Activated CD8-positive, alpha-beta memory T cell treated with anti-CD3 and anti-CD28 coated beads for 48 hours (primary cell): ENCODE results near the gene TFF3.
"Not testable (repeated sequence)": the region's sequence is repeated elsewhere in the genome, so short reads cannot be mapped to it uniquely, and the experiment has no call there.

ENCODE experiments used
- DNase-seq, 3 experiments: peaks; one replicate each; pipeline ENCODE4 v3.0.0-alpha.2; 2020; ENCODE audit warnings: low read depth in 2 of 3, low spot score in 2 of 3

TFF3 gene

DNA sequence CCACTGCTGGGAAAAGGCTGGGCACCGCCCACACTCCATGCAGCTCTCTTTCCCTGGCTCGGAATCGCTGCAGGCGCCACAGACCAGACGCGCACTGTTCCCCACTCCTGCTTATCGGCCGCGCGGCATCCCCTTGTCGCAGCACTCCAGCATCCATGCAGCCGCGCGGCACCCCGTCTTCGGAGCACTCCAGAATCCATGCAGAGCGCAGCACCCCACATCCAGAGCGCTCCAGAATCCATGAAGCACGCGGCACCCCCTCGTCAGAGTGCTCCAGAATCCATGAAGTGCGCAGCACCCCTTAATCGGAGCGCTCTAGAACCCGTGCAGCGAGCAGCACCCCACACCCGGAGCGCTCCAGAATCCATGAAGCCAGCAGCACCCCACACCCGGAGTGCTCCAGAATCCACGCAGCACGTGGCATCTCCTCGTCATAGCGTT is 9.5 kb downstream of the TFF3 start:
- DNase-seq = no peak

DNA sequence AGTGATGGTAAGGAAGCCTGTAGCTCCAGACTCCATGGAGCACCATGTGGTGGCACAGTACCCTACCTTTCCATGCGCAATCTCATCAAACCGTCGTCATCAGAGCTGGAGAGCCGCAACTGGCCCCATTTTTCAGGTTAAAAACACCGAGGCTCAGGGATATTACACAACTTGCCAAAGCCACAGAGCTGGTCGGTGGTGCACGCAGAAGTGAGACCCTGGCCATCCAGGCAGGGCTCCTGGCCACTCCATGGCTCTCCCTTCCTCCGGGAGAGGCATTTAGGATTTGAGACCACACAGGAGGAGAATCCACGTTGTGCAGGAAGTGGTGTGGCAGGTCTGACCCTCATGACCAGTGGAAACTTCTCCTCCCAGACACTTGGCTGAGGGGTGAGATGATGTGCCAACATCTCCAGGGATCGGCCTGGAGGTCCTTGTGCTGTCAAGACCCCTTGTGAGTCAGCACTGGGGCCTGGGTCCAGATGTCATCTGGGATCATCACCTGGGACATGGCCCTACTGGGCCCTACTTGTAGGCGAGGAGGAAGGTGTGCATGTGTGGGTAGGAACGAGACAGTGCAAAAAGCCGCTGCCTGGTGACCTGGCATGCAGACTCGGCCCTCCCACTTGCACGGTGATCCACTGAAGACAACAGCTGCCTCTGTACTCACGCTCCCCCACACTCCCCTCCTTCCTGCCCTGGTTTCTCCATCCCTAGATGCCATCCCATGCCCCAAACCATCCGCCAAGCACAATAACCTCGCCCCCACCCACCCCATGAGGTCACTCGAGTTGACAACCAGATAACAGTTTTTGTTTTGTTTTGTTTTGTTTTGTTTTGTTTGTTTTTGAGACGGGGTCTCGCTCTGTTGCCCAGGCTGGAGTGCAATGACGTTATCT is 10.4 kb downstream of the TFF3 start:
- DNase-seq = no peak

DNA sequence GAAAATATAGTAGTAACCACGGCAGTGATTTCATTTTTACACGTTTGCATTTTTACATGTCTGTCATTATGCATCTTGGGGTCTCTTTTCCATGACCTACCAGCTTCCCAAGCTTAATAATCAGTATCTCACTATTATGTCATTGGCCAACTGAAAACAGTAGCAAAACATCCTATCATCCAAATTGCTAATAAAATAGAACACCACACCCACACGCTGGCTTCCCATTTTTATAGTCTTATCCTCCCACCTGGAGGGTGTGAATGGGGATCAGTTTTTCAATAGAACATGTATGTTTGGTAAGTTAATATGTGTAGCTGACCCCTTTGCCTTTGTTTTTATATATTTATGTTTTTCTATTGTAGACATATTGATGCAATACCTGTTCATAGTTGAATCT is 11.8 kb downstream of the TFF3 start:
- no peak for DNase-seq

DNA sequence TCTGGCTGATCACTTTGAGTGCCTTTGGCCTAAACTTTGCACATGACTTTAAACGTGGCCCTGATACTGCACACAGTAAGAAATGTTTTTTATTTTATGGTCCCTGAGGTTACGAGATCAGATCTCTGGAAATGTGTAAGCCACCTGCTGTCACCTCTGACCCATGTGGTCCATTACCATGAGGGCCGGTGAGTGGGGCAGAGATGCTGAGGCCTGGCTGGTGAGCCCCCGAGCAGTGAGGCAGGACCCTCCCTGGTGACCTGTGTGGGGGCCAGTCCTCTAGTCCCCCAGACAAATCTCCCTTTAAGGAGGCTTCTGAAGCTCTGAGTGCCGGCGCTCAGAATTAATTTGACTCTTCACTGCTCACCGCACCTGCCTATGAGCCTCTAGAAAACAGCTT is 12.4 kb downstream of the TFF3 start:
- no peak for DNase-seq

DNA sequence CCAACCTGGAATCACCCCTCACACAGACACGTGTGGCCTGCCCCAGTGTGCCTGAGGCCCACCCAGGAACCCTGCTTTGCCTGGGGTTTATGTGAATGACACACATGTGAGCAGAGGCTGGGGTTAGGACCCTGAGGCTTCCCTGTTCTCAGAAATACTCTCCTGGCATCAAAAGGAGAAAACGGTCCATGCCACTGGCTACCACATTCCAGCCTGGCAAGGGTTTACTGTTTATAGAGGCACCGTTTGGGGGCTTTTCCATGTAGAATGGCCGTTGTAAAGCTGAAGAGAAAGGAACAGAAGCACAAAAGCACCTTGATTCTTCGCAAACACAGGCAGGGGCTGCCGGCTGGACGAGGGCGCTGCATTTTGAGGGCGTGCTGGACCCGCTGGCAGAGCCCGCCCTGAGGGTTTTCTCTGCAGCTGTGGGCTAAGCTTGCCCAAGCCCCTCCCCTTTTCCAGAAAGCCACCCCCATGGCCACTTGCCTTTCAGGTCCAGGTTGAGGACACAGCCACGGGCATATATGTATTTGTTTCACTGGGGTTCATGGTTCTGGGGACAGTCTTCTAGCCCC is 13.0 kb downstream of the TFF3 start:
- no peak for DNase-seq

DNA sequence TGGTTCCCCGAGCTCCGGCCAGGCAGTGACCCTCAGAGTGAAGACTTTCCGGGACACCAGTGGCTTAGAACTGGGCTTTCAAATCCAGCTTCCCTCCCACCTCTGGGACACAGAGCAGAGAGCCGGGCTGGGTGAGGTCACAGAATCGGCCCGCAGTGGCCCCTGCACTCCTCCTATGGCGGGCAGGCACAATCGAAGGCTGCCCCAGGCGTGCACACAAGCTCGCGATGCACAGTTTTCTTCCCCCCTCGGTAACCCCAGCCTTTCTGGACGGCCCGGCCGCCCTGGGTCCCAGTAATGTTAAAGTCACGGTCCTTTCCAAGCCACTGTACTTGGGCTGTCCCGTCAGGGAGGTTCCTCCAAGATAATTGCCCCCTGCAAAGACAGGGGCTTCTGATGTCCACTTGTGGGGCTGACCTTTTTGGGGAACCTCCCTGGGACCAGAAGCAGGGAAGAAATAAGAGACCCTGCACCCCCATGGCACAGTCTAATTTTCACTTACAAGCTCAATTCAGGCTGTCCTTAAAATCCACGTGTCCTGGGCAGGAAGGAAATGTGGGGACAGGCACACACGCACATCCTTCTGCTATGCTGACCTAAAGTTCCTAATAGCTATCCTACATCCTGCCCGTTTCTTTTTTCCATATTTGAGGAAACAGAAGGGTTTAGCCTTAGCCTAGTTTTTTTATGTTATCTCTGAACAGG is 13.7 kb downstream of the TFF3 start:
- no peak for DNase-seq

DNA sequence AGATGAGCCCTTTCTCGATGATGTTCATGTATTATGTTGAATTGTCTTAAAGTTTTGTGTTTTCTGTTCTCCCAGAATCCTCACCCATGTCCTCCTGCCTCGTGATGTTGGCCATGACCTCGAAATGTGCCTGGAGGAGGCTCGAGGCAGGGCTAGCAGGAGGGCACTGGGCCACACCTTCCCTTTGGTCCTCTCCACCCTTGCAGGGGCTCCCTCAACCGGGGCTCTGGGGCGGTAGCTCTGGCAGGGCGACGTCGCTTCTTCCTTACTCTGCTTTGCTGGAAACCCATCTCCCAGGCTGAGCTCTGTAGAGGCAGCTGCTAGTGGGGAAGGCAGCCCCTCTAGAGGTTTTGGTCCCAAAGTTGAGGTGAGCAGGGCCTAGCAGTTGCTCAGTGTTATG is 14.3 kb downstream of the TFF3 start:
- DNase-seq = no peak

DNA sequence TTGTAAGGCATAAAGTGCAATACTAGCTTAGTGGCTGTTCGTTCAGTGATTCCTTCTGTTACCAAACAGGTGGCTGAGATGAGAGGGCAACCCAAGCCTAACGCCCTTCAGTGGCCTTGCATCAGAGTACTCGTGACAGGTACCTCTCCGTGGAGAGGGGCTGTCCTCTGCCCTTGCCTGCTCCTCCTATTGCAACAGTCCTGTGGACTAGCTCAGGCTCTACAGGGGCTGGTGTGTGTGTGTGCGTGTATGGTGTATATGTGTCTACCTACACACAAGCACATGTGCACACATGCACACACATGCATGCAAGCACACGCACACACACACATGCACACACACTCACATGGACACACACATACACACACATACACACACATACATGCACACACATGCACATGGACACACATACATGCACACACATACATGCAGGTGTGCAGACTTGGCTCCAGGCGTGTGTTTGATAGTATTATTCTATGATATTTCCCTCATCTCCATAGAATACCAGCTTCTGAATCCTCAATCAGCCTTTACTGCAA is 15.1 kb downstream of the TFF3 start:
- DNase-seq = no peak

DNA sequence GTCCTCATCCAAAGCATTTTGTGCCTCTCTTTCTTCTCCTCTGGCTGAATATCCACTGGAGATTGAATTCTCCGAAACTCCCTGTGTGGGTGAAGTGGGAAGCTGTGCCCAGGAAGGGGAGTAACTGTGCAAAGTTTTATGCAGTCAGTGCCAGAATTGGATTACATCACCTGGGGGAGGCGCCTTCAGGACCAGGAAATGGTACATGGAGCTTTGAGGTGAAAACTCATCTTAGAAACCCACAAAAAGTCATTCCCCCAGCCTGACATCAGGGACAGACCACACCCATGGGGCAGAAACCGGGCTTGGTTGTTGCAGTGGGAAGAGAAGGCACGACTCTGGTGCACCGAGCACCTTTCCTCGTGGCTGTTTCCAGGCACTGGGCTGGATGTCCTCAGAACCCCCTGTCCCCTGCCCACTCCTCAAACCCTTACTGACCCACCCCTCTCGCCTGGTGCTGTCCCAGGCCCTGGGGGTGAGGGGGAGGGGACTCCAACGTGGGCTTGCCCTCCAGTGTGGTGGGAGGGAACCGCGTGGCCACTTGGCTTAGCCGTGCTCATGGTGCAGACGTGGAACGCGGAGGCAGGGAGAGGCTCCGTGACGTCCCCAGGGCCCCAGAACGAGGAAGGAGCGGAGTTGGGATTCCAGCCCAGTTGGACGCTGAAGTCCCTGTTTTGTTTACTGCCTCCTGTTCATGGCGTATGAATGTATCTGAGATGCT is 15.7 kb downstream of the TFF3 start:
- DNase-seq = no peak

DNA sequence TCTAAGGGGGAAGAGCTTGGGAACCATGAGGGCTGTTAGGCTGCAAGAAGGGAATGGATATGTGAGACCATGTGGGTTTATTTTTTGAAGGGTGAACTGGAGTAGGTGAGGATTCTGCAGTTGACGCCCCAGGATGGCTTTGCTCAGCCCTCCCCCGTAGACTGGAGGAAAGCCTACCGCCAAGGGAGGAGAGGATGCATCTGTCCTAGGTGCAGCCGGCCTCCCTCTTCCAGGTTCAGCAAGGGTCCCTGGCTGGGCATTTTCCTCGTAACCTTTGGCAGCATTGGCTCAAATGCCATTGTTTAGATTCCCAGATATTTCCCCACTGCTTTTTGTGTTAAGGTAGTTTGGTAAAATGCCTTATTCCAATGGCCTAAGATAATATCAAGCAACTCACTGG is 16.6 kb downstream of the TFF3 start:
- no peak for DNase-seq

DNA sequence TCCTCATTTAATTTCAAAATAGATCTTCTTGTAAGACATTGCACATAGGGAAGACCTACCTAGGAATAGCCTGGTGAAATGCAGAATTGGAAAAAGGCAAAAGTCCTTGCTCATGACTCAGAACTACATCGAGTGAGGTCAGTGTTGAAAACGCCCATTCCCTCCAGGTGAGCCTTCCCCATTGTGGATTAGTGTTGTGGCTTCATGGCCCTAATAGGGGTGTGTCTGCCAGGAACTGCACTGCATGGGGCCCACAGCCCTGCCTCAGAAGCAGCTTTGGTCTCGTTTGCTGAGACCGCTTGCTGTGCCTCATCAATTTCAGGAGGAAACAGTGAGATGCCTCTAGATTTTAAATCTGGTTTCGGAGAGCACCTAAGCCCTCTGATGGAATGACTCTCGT is 17.0 kb downstream of the TFF3 start:
- DNase-seq = no peak

DNA sequence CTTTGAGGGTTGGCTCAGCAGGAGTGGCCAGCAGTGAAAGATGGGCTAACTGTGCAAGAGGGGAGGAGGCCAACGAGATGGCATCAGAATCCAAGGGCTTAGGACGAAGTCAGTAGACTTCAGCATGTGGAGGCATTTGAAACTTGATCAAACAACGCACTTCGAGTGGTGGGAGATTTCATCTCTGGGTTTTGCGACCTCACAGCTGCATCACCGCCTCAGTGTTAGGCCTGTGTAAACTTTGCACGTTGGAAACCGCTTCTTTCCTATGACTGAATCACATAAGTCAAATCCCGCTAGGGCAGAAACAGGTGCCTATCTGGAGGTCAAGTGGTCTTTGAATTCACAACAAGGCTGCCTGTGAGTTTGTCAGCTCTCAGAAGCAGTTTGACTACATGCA is 17.8 kb downstream of the TFF3 start:
- DNase-seq = no peak

DNA sequence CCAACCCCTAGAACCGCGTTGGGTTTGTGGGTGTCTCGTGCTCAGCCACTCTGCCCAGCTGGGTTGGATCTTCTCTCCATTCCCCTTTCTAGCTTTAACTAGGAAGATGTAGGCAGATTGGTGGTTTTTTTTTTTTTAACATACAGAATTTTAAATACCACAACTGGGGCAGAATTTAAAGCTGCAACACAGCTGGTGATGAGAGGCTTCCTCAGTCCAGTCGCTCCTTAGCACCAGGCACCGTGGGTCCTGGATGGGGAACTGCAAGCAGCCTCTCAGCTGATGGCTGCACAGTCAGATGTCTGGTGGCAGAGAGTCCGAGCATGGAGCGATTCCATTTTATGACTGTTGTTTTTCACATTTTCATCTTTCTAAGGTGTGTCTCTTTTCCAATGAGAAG is 18.7 kb downstream of the TFF3 start:
- DNase-seq = no peak

DNA sequence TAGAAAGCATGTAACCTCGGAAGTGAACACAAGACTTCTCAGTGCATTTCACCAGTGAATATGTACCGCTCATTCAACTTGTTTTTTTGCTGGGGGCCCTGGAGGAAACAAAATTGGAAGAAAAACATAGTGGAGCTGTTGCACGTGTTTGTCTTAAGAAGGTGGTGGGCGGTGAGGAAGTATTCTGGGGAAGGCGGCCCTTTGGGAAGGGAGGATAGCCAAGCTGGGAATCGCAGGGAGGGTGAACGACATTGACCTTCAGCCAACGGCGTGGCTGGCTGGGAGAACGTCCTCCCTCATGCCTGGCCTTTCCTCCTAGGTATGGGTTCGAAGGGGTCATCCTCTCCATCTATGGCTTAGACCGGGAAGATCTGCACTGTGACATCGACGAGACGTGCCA is 19.4 kb downstream of the TFF3 start:
- no peak for DNase-seq

DNA sequence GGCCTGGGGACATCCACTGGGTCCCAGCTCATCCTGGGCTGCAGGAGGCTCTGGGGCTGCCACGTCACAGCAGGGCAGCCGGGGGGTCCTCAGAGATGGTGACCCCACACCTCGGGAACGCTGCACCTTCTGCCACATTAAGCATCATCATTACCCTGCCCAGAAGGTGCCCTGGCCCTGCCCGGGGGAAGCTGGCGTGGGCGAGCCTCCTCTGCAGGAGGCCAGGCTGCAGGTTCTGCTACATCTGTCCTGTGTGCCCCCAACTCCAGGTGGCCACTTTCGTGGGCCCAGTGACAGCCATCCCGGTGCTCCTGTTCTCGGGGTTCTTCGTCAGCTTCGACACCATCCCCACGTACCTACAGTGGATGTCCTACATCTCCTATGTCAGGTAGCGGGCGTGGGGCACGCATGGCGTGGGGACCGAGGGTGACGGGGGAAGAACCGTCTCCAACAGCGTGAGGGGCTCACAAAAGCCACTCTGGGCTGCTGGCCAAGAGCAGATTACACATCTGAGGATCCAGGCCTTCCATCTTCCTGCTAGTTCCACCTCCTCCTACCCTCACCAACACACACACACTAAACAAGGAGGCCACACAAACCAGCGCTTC is 20.8 kb downstream of the TFF3 start:
- DNase-seq = no peak

DNA sequence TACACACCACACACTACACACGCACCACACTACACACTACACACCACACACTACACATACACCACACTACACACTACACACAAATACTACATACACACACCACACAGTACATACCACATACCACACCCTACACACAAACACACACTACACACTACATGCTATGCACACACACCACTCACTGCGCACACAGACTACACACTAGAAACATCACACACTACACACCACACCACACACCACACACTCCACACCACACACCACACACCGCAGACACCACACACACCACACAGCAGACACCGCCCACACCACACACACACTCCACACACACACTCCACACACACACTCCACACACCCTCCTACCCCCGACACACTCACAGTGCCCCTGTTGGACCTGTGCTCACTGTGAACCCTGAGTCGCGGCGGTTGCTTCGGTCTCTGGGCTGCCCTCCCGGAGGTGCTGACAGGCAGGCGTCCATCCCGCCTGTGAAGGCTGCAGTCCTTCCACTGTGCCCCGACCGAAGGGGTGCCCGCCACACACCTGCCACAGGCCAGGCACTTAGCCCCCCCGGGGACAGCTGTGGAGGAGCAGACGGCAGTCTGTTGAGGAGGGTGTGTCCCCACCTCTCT is 21.4 kb downstream of the TFF3 start:
- DNase-seq = no peak

DNA sequence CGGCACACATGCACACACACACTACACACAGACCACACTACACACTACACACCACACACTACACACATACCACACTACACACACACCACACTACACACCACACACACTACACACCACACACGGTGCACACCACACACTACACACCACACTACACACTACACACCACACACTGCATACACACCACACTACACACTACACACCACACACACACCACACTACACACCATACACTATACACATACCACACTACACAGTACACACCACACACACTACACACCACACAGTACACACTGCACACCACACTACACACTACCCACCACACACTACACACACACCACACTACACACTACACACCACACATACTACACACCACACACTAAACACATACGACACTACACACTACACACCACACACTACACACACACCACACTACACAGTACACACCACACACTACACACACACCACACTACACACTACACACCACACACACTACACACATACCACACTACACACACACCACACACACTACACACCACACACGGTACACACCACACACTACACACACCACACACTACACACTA is 22.6 kb downstream of the TFF3 start:
- not testable (repeated sequence) for DNase-seq

DNA sequence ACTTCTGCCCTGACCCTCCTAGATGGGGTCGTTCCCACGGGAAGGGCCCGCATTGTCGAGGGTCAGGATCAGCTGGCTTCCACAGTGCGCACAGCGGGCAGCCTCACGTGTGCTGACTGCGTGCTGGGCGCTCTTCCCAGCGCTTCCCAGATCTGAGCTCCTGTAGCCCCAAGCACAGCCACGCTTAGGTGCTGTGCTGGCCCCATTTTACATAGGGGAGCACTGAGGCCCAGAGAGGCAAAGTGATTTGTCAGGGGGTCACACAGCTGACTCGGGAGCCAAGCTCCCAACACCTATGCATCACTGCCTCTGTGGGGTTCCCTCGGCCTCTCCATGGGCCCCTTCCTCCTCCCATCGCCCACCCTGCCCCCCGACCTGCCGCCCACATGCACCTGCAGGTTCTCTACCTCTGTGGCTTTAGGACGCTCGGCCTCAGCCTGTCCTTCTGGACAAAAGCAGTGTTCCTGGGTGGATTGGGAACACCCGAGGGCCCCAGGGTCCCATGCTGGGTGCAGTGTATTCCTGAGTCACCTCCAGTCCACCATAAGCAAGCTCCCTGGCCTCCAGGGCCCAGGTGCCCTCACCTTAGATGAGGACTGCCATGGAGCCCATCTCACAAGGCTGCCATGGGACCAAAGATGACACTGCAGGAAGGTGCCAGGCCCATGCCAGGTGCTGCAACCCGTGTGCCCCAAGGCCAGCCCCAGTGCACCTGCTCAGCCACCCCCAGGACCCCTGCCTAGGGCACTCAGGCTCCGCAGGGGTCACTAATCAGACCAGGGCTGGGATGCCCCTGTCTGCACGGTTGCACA is 23.3 kb downstream of the TFF3 start:
- no peak for DNase-seq
